ENCODE results near the gene DHRS3. TPM values are rescaled to one million over a fixed set of nuclear protein-coding genes. Genes with fewer than 3 reads are reported as not detected.

Gene DHRS3
- polyA plus RNA-seq, 1 donor = 13.2 TPM

DNA sequence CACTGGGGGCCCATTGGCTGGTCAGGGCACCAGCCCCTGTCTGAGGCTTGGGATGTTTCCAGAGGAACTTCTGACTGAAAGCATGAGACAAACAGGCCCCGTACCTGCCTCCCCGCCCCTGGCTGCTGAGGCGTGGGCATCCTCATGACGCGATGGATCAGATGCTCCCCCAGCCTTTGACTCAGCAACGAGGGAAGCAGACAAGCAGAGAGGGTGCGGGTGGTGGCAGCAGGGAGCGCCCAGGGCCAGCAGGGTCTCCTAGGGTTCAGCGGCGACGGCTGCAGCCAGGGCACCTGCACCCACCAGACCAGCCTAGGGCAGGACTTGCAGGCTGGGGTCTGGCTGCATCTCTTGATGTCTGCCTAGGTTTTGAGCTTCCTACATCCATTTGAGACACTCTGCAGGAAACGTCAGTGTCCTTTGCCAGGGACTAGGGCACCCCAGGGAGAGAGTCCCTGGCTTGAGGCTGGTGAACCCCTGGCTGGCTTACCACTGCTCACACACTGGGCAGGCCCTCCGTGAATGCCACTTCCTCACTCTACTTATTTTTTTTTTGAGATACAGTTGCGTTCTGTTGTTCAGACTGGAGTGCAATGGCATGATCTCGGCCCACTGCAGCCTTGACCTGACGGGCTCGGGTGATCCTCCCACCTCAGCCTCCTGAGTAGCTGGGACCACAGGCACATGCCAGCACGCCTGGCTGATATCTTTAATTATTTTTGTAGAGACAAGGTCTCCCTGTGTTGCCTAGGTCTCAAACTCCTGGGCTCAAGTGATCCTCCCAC, 63.3 kb downstream of the DHRS3 start:
- no peak for DNase-seq (ENCODE audit: low read depth)

DNA sequence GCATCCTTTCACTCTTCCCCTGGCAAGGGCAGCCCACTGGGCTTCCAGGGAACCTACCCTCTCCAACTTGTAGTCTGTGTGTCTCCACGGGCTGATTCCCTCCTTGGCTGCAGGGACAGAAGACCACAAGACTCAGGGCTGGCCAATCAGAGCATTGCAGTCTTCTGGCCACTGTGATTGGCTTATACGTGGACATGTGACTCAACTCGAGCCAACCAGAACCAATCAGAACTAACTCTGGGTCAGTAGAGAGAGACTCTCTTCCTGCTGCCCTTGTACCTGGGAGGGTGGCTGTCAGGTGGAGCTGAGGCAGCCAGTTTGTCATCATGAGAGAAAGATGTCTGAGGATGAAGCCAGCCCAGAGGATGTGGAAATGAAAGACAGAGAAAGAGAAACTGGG, 64.0 kb downstream of the DHRS3 start:
- DNase-seq (ENCODE audit: low read depth) = no peak

DNA sequence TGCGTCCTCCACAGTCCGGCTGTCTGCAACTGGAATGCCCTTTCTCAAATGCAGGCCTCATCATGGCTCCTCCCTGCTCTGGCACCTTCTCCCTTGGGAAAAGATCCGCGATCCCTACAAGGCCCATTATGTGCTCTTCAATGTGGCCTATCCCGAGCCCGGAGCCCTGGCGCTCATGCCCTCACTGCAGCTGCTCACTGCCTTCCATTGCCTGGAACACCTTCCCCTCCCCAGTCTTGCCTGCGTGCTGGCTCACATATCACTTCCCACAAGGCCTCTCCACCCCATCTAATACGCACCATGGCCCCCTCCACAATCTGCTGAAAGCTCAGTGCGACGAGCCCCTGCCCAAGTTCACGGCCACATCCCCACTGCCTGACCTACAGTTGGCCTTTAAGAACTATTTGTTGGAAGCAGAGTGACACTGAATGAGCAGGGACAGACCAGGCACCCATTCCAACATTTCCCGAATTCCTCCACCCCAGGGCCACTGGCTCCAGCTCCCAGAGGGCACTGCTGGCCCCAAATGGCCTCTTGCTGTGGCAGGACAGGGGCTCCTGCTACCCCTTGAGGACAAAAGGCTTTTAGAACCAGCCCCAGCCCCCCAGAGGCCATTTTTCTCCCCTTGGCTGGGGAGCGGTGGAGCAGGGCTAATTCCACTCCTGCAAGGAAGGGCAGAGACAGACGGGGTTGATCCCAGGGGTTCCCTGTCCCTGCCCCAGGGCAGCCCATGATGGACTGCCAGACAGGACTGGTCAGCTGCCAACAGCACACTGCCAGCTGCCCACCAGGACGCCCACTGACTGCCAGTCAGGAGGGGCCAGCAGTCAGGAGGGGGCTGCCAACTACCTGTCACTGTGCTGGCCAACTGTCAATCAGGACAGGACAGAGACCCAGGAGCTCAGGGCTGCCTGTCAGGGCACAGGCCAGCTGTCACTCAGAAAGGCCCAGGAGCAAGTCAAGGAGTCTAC, 64.8 kb downstream of the DHRS3 start:
- no peak for DNase-seq (ENCODE audit: low read depth)

DNA sequence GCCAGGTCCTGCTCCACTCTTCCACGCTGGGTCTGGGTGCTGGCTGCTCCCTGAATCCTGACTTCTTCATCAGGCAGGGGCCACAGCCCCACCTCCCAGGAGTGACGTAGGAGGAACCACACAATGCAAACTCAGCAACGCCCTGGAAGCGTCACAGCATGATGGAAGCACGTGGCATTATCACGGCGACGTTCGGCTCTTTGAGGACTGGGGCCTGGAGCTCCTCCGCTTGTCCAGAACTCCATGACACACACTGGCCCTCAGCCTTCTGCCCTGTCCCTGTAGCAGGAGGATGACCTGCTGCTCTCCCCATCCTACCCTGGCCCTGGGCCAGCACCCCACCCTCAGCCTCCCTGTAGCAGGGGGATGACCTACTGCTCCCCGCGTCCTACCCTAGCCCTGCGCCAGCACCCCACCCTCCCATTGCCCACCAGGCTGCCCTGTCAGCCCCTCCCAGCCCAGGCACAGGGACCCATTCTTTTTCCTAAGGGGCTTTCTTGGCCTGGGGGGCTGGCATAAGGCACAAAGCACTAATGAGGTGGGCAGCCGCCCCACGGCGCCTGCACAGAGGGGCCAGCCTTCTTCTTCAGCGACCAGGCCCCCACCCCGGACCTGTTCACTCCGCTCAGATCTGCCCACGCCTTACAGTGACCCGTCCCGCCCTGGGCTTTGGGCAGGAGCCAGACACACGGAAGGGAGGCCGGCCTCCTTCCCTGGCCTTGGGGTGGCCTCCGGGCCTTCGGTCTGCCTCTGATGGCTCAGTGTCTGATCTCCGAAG, 65.7 kb downstream of the DHRS3 start:
- no peak for DNase-seq (ENCODE audit: low read depth)

DNA sequence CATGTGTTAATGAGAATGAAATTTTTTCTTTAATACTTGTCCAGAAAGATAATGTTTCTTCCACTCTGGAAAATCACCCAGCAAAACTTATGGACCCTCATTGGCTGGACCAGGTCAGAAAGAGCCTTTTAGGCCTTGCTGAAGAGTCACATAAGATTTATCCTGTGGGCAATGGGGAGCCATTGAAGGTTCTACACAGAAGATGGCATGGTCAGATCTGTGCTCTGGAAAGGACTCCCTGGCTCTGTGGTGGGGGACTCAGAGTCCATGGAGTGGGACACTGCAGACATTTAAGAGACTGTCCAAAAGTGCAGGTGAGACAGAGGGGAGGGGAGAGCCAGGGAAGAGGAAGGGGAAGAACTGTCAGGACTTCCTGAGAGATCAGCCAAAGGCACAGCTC, 66.4 kb downstream of the DHRS3 start:
- DNase-seq (ENCODE audit: low read depth) = no peak

DNA sequence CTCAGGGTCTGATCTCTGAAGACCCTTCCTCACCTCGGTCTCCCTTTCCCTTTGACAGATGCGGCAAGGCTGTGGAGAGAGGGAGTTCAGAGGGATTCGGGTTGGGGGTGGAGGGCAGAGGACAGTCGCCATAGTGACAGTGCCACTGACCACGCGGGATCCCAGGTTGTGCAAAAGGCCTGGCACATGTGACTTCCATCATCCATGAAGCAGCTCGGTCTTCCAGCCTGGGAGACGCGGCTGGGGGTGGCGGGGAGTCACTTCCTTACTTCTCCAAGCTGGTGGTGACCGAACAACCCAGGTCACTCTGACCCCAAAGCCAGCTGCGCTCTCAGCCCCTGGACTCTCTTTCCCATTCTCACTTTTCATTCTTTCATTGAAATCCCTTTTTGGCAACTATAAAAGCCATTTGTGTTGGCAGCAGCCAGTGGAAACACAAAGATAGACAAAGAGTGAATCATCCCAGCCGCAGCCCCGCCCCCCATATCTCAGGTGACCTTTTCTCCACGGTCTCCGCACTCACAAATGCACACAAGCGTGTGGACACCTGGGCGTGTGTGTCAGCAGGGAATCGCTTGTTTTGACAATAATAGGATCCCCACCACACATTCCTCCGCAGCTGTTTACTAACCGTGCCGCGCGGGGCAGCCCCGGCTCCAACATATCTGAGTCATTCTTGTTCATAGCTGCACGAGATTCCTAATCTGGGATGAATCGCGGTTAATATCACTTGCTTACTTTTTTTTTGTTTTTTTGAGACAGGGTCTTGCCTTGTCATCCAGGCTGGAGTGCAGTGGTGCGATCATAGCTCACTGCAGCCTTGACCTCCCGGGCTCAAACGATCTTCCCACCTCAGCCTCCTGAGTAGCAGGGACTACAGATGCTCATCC, 68.3 kb downstream of the DHRS3 start:
- DNase-seq (ENCODE audit: low read depth) = peak; percentile 74

DNA sequence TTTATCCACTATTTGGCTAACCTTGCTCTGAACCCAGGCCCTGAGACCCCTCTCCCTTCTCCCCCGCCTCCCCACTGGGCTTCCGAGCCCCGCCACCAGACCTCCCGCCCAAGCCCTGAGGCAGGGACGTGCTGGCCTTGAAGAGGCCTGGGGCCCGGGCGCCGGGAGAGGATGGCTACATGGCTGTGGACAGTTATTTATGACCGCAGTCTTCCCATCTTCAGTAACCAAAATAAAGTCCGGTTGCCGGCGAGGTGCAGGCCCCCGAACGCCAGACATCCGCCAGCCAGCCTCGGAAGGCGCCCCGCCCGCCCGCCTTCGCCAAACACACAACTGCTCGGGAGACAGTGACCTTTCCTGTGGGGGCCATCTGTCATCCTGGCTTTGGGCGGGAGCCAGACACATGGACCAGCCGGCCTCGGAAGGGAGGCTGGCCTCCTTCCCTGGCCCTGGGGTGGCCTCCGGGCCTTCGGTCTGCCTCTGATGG, 69.0 kb downstream of the DHRS3 start:
- DNase-seq (ENCODE audit: low read depth) = no peak

DNA sequence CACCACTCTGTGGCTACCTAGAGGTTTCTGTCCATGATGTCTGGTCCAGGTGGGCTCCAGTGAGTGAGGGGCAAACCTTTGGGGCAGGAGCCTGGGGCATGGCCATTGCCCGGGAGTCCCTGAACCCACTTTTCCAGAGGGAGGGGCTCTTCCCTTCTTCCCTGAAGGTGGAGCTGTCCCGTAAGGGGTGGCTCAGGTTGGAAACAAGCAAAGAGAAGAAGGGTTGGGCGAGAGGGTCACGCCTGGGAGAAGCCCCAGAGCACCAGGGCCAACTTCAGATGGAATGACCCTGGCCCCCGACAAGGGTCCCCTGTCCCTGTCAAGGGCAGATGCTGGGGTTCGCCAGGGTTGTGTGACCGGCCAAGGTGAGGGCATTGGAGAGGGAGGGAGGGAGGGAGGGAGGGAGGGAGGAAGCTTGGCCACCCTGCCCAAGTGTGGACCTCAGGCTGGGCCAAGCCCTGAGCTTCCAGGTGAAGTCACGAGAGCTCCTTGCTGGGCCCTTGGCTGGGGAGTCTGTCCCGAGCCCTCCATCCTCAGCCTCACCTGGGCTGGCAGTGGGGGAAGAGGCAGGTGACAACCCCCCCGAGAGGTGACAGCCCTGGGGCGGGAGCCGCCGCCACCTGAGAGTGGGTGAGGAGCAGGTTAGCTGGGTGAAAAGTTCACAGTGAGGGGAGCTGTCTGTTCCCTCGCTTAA, 69.6 kb downstream of the DHRS3 start:
- no peak for DNase-seq (ENCODE audit: low read depth)

DNA sequence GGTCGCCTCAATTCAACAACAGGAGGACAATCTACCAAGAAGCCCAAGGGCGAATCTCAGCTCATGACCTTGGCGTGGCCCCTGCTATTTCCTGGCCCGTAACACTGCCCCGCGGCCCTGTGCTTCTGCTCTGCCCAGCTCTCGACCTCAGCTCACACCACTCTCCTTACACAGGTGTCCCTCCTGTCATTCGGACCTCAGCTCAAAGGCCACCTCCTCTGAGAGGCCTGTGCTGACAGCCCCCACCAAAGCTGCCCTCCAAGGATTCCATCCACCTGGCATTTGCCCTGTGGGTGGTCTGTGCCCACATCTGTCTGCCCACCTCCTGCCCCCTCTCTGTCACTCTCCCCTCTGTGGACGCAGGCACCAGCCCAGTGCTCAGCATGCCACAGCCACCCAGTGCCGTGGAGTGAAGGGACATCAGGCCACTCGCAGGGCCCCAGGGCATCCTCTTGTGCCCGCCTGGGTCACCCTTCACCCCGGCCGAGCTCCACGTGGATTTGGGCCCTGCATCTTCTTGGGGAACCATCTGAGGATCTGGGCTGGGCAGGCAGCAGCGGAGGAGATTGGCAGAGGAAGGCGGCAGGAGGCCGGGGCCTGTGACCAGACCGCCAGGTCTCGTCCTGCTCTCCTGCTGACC, 70.3 kb downstream of the DHRS3 start:
- no peak for DNase-seq (ENCODE audit: low read depth)

DNA sequence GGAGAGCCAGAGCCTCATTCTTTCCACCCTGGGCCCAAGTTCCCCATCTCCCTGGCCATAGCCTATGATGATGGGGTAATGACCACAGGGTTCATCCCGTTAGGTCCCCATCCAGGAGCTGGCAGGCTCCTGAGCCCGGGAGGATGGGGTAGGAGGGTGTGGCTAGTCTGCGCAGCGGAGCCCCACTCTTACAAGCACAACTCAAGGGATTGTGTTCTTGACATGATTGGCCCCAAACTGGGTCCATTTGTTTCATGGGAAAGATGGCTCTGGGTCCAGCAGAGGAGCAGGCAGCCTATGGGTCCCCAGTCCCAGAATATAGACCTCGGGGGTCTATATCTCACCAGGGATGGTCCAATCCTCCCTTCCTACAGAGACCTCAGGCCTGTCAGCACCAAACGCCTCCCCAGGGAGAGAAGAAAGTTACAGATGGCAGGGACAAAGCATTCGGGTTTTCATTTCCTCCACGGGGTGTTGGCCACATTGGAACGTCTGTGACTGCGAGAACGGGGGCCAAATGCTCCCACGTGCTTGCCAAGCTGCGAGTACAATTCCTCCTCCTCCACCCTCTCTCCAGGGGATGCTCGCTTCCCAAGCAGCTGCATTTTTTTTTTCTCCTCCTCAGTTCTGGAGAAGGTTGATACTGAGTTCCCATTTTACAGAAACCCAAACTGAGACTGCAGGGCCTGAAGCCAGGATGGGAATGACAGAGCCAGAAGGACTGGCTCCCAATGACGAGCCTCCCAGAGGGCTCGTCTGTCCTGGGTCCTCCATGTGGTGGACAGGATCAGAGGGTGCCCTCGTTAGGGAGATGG, 71.0 kb downstream of the DHRS3 start:
- no peak for DNase-seq (ENCODE audit: low read depth)

DNA sequence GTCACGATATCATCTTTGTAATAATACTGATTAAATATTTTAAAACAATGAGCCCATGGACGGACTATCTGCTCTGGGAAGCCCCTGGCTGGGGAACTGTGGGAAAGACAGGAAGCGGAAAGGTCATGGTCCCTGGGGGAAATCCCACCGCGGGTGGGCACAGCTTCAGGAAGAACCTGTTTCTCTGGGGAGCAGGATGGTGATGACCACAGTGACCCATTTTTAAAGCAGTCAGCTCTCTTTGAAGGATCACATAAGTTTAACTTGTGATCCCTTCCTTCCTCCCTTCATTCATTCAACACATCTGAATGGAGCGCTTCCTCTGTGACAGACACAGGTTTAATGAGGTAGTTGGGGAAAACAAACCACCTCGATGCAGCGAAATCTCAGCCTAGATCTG, 73.0 kb downstream of the DHRS3 start:
- DNase-seq (ENCODE audit: low read depth) = no peak

DNA sequence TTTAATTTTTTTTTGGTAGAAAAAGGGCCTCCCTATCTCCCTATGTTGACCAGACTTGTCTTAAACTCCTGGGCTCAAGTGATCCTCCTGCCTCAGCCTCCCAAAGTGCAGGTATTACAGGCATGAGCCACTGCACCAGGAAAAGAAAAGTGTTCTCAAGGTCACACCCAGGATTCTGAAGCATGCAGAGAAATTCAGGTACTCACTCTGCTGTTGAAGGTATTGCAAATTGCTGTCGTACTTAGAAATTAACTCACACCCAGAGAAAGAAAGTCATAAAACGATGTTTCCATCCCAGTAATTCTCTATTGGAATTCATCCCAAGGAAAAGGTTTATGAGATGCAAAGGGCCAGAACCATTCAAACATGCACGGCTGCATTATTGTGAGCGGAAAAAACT, 73.7 kb downstream of the DHRS3 start:
- no peak for DNase-seq (ENCODE audit: low read depth)

DNA sequence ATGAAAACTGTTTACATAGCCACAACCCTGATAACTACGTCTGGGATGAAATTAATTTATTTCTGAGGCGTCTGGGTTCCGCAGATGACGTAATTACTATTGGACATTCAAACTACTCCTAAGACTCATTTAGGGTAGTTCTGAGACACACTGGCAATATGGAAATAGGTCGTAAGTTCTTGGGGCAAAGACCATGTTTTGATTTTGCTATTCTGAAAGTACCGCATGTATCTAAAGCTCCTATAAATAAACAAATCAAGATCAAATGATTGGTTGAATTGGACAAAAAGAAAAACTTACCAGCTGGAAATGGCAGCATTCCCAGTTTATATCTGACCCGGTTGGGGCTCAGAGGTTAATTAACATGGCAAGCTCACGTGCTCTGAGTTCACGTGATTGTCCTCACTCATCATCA, 74.3 kb downstream of the DHRS3 start:
- no peak for DNase-seq (ENCODE audit: low read depth)

DNA sequence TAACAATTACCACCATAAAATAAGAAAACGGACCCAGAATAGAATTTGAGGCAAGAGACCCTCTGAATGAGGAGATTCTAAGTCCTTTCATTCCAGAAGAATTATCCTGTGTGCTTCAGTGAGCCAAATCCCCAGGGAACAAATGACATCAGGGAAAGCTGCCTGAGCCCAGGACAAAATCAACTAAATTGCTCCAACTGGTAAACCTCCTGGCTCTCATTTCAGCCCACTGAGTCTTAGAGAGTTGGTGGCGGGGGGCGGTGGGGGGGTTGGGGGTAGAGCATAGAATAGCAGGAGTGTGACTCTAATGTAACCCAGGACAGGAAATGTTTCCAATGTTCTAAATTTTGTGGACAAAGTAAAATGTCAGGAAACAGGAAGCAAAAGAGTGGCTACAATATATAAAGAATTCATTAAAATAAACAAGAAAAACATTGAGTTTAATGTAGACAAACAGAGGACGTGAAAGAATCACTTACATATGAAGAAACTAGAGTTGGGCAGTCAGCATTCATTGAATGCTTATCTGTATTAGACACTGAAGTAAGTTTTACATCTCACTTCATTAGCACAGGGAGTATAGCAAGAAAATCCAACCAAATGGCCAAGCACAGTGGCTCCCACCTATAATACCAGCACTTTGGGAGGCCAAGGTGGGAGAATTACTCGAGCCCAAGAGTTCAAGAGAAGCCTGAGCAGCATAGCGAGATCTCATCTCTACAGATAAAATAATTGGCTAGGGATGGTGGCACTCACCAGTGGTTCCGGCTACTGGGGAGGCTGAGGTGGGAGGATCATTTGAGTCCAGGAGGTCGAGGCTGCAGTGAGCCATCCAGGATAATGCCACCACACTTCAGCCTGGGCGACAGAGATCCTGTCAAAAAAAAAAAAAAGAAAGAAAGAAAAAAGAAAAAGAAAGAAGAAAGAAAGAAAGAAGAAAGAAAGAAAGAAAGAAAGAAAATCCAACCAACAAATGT, 75.1 kb downstream of the DHRS3 start:
- no peak for DNase-seq (ENCODE audit: low read depth)

DNA sequence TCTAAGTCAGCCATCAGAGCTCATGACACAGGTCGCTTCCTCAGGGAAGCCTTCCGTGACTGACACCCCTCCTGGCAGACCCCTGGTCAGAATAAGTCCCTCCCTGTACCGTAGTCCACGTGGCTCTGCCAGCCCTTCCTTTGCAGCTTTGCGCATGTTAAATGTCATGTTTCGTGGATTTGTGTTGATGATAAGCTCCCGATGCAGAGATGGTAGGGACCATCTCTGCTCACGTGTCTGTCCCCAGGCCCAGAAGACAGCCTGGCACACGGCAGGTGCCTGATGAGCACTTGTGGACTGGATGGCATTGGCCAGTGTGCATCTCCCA, 75.9 kb downstream of the DHRS3 start:
- DNase-seq (ENCODE audit: low read depth) = no peak

DNA sequence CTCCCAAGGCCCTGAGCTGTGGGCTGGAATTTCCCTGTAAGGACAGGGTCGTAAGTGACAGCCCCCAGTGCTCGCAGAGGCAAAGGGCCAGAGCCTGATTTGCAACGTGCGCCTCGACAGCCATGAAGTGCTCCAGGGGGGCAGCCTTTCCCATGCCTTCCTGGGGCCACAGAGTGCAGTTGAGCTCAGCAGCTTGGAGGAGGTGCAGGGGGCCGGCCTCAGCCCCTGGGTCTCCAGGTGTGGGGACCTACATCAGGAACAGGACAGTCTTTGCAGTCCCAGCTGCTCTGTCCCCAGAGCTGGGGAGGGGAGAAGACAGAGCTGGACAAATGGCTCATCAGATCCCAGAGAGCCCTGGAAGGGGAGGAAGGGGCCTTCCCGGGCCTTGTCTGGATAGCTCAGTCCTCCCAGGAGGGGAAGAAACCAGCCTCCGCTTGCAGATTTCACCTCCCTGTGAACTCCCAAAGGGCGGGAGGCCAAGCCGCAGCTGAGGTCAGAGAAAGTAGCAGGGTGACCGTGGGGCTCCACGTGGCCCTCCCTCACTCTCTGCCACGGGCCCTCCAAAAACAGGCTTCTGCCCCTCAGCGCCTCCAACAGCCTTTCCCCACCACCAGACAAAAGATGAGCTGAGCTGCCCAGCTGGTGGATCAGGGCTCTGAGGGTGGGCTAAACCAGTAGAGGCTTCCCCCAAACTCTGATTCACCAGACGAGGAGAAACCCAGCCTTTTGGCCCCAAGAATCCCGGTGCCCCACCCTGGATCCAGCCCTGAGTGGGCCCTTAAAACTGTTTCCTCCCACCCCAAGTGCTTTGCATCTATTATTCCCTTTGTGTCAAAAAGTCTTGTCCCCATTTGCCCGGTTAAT, 76.5 kb downstream of the DHRS3 start:
- no peak for DNase-seq (ENCODE audit: low read depth)
